Midbrain (tissue), 1 donor: ENCODE data around the gene PCDHB16.
"Not testable (repeated sequence)": the region's sequence is repeated elsewhere in the genome, so short reads cannot be mapped to it uniquely, and the experiment has no call there.

Experiments used
- DNase-seq: peaks from one replicate; lab custom pipeline; 2025; lab: John Stamatoyannopoulos, UW

Gene PCDHB16

DNA sequence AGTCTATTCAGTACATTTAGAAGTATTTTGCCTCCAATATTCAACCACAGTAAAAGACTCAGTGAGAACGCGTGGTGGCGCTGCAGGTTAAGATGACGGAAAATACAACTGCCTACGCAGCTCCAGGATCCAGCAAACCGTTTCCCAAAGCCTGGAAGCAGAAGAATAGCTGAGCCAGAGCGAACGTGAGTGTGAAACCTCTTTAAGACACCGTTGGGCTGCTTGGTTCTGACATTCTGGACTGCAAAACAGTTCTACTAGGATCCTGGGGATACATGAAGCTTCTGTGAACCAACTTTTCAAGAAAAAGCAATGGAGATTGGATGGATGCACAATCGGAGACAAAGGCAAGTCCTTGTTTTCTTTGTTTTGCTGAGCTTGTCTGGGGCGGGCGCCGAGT is at the start of gene PCDHB16:
TSS of gene PCDHB16 (plus strand) at position 140 of the 400 bp plus-strand sequence. CDS start at position 313, 173 bp downstream.
- DNase-seq = peak; percentile 48

DNA sequence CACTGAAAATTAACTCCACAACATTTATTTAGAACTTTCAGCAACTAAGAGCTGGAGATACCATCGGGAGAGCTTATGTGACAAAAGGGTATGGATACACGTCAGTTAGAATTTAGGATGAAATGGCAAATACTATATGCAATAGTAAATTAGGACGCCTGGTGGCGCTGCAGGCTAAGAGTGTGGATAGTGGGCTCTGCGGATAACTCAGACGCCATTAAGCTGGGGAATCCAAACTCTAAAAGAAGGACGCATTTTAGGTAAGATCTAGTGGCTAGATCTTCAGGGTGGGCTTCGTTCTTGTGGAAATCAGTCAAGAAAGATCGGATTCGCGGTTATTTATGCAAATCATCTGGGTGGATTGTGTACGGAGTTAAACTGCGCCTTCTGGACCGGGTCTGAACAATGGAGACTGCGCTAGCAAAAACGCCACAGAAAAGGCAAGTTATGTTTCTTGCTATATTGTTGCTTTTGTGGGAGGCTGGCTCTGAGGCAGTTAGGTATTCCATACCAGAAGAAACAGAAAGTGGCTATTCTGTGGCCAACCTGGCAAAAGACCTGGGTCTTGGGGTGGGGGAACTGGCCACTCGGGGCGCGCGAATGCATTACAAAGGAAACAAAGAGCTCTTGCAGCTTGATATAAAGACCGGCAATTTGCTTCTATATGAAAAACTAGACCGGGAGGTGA is 47.0 kb upstream of the PCDHB16 start, which contains the start of gene PCDHB5:
TSS of gene PCDHB5 (plus strand) at position 177 of the 688 bp plus-strand sequence. CDS start at position 406, 229 bp downstream.
- DNase-seq = peak; percentile 28

DNA sequence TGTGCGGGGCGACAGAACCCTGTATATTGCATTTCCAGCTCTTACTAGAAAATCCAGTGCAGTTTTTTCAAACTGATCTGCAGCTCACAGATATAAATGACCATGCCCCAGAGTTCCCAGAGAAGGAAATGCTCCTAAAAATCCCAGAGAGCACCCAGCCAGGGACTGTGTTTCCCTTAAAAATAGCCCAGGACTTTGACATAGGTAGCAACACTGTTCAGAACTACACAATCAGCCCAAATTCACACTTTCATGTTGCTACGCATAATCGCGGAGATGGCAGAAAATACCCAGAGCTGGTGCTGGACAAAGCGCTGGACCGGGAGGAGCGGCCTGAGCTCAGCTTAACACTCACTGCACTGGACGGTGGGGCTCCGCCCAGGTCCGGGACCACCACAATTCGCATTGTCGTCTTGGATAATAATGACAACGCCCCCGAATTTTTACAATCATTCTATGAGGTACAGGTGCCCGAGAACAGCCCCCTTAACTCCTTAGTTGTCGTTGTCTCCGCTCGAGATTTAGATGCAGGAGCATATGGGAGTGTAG is 46.4 kb upstream of the PCDHB16 start:
- no peak for DNase-seq

DNA sequence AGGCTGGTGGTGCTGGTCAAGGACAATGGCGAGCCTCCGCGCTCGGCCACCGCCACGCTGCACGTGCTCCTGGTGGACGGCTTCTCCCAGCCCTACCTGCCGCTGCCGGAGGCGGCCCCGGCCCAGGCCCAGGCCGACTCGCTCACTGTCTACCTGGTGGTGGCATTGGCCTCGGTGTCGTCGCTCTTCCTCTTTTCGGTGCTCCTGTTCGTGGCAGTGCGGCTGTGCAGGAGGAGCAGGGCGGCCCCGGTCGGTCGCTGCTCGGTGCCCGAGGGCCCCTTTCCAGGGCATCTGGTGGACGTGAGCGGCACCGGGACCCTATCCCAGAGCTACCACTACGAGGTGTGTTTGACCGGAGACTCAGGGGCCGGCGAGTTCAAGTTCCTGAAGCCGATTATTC is 44.8 kb upstream of the PCDHB16 start:
- DNase-seq = not testable (repeated sequence)

DNA sequence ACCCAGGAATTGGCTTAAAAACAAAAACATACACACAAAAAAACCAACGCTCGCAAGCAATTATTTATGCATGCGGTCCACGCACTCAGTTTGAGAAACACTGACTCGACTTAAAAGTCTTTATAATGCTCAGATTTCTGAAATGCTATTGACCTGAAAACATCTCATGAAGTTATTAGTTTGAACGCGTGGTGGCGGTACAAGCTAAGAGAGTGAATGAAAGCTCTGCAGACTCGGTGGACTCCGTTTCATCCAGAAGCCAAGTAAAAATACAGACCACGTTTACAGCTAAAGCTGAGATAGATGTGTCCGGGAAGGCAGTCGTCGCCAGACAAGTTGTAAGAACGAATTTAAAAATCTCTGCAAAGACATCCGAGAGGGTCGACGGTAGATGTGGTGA is 32.4 kb upstream of the PCDHB16 start, which contains the start of gene PCDHB6:
TSS of gene PCDHB6 (plus strand) at position 246 of the 400 bp plus-strand sequence. CDS start 201 bp downstream, outside the sequence.
- no peak for DNase-seq

DNA sequence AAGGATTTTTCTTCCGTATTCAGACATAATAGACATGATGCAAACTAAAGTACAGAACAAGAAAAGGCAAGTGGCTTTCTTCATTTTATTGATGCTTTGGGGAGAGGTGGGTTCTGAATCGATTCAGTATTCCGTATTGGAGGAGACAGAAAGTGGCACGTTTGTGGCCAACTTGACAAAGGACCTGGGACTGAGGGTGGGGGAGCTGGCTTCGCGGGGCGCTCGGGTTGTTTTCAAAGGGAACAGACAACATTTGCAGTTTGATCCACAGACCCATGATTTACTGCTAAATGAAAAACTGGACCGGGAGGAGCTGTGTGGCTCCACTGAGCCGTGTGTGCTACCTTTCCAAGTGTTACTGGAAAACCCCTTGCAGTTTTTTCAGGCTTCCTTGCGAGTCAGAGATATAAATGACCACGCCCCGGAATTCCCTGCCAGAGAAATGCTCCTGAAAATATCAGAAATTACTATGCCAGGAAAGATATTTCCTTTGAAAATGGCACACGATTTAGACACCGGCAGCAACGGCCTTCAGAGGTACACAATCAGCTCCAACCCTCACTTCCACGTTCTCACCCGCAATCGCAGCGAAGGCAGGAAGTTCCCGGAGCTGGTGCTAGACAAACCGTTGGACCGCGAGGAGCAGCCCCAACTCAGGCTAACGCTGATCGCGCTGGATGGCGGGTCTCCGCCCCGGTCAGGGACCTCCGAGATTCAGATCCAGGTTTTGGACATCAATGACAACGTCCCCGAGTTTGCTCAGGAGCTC is 31.8 kb upstream of the PCDHB16 start:
- no peak for DNase-seq

DNA sequence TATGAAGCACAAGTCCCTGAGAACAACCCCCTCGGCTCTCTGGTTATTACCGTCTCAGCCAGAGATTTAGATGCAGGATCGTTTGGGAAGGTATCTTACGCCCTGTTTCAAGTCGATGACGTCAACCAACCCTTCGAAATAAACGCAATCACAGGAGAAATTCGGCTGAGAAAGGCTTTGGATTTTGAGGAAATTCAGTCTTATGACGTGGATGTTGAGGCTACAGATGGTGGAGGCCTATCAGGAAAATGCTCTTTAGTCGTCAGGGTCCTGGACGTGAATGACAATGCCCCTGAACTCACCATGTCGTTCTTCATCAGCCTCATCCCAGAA is 31.2 kb upstream of the PCDHB16 start:
- DNase-seq = no peak

DNA sequence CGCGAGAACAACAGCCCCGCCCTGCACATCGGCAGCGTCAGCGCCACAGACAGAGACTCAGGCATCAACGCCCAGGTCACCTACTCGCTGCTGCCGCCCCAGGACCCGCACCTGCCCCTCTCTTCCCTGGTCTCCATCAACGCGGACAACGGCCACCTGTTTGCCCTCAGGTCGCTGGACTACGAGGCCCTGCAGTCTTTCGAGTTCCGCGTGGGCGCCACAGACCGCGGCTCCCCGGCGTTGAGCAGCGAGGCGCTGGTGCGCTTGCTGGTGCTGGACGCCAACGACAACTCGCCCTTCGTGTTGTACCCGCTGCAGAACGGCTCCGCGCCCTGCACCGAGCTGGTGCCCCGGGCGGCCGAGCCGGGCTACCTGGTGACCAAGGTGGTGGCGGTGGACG is 30.6 kb upstream of the PCDHB16 start:
- not testable (repeated sequence) for DNase-seq

DNA sequence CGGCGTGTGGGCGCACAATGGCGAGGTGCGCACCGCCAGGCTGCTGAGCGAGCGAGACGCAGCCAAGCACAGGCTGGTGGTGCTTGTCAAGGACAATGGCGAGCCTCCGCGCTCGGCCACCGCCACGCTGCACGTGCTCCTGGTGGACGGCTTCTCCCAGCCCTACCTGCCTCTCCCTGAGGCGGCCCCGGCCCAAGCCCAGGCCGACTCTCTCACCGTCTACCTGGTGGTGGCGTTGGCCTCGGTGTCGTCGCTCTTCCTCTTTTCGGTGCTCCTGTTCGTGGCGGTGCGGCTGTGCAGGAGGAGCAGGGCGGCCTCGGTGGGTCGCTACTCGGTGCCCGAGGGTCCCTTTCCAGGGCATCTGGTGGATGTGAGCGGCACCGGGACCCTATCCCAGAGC is 30.1 kb upstream of the PCDHB16 start:
- DNase-seq = not testable (repeated sequence)

DNA sequence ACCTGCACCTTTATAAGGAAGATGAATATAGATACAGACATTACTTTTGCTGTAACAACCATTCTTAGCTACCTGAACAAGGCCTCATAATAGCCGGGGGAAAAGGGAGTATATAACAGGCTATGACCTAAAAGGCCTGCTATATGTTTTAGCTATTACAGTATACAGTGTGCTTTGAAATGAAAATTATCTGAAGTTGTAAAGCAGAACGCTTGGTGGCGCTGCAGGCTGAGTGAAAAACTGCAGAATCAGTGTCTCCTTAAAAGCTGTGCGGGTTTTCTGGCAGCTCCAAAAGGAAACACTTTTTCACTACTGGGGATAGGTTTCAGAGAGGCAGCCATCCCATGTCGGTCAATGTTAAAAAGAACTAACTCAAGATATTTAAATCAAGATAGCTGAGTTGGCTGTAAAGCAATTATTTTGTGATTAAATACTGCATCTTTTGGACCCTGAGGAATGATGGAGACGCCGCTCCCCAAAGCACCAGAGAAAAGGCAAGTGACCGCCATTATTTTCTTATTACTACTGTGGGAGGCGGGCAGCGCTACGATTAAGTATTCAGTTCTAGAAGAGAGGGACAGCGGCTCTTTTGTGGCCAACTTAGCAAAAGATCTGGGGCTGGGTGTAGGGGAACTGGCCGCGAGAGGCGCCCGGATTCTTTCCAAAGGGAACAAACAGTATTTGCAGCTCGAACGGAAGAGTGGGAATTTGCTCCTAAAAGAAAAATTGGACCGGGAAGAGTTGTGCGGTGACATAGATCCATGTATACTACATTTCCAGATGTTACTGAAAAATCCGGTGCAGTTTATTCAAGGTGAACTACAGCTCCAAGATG is 26.4 kb upstream of the PCDHB16 start:
- DNase-seq = no peak

DNA sequence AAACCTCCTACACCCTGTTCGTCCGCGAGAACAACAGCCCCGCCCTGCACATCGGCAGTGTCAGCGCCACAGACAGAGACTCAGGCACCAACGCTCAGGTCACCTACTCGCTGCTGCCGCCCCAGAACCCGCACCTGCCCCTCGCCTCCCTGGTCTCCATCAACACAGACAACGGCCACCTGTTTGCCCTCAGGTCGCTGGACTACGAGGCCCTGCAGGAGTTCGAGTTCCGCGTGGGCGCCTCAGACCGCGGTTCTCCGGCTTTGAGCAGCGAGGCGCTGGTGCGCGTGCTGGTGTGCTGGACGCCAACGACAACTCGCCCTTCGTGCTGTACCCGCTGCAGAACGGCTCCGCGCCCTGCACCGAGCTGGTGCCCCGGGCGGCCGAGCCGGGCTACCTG is 24.8 kb upstream of the PCDHB16 start:
- not testable (repeated sequence) for DNase-seq

DNA sequence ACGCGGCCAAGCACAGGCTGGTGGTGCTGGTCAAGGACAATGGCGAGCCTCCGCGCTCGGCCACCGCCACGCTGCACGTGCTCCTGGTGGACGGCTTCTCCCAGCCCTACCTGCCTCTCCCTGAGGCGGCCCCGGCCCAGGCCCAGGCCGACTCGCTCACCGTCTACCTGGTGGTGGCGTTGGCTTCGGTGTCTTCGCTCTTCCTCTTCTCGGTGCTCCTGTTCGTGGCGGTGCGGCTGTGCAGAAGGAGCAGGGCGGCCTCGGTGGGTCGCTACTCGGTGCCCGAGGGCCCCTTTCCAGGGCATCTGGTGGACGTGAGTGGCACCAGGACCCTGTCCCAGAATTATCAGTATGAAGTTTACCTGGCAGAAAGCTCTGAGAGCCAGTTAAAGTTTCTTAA is 24.3 kb upstream of the PCDHB16 start:
- not testable (repeated sequence) for DNase-seq

DNA sequence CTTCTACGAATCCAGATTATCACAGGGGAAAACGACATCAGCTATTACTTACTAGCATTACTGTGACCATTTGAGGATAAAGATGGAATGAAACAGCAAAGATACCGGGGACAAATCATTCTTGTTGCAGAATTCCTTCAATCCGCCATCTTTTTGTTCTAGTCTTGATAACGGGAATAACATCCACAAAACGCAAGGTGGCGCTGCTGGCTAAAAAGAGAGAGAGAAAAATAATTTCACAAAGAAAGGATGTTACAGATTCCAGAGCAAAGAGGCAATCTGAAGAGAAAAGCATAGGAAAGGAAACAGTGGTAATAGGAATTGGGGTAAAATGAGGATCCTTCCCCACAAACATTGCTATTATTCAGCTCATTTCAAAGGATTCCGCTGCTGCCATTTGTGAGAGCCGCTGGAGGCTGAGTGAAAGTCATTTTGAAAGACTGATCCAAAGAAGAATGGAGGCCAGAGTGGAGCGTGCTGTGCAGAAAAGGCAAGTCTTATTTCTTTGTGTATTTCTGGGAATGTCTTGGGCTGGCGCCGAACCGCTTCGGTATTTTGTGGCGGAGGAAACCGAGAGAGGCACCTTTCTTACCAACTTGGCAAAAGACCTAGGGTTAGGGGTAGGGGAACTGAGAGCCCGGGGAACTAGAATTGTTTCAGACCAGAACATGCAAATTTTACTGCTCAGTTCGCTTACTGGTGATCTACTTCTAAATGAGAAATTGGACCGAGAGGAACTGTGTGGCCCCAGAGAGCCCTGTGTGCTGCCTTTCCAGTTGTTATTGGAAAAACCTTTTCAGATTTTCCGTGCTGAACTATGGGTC is 9.6 kb upstream of the PCDHB16 start, which contains the start of gene PCDHB7:
TSS of gene PCDHB7 (plus strand) at position 264 of the 824 bp plus-strand sequence. CDS start at position 456, 192 bp downstream.
- DNase-seq = peak; percentile 18

DNA sequence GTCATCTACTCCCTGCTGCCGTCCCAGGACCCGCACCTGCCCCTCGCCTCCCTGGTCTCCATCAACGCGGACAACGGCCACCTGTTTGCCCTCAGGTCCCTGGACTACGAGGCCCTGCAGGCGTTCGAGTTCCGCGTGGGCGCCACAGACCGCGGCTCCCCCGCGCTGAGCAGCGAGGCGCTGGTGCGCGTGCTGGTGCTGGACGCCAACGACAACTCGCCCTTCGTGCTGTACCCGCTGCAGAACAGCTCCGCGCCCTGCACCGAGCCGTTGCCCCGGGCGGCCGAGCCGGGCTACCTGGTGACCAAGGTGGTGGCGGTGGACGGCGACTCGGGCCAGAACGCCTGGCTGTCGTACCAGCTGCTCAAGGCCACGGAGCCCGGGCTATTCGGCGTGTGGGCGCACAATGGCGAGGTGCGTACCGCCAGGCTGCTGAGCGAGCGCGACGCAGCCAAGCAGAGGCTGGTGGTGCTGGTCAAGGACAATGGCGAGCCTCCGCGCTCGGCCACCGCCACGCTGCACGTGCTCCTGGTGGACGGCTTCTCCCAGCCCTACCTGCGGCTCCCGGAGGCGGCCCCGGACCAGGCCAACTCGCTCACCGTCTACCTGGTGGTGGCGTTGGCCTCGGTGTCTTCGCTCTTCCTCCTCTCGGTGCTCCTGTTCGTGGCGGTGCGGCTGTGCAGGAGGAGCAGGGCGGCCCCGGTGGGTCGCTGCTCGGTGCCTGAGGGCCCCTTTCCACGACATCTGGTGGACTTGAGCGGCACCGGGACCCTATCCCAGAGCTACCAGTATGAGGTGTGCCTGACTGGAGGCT is 7.7 kb upstream of the PCDHB16 start:
- not testable (repeated sequence) for DNase-seq

DNA sequence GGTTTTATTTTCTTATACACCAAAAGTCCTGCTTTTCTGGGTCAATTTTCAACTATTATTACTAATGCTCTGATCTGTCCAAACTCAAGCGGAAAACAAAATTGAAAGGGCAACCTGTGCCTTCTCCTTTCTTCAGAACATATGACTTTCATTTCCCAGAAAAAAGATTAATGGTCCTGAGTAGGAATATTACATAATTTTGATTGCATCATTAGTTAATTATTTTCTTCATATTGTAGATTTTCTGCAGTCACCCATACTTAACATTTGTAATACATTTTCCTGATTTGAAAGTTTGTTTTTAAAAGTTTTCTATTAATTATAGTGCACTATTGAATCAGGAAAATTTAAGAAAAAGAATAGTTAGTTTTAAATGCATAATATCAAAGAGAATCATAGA is 6.3 kb upstream of the PCDHB16 start:
- no peak for DNase-seq

DNA sequence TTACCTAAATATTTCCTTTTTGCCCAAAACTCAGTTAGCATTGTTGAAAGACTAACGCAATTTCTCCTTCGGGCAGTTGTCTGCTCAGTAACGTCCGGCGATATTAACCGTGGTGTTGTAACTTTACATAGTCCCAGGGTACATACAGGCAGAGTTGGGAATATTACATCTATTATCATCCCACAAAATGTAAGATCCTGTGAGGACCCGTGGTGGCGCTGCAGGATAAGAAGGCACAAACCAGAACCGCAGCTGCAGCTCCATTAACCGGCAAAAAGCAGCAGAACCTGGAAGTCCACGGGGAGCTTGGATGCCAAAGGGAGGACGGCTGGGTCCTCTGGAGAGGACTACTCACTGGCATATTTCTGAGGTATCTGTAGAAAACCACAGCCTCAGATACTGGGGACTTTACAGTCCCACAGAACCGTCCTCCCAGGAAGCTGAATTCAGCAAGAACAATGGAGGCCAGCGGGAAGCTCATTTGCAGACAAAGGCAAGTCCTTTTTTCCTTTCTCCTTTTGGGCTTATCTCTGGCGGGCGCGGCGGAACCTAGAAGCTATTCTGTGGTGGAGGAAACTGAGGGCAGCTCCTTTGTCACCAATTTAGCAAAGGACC is 4.5 kb upstream of the PCDHB16 start, which contains the start of gene PCDHB8:
TSS of gene PCDHB8 (plus strand) at position 214 of the 615 bp plus-strand sequence. CDS start at position 459, 245 bp downstream.
- not testable (repeated sequence) for DNase-seq

DNA sequence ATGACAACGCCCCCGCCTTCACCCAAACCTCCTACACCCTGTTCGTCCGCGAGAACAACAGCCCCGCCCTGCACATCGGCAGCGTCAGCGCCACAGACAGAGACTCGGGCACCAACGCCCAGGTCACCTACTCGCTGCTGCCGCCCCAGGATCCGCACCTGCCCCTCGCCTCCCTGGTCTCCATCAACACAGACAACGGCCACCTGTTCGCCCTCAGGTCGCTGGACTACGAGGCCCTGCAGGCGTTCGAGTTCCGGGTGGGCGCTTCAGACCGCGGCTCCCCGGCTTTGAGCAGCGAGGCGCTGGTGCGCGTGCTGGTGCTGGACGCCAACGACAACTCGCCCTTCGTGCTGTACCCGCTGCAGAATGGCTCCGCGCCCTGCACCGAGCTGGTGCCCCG is 2.8 kb upstream of the PCDHB16 start:
- DNase-seq = not testable (repeated sequence)

DNA sequence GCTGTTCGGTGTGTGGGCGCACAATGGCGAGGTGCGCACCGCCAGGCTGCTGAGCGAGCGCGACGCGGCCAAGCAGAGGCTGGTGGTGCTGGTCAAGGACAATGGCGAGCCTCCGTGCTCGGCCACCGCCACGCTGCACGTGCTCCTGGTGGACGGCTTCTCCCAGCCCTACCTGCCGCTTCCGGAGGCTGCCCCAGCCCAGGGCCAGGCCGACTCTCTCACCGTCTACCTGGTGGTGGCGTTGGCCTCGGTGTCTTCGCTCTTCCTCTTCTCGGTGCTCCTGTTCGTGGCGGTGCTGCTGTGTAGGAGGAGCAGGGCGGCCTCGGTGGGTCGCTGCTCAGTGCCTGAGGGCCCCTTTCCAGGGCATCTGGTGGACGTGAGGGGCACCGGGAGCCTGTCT is 2.3 kb upstream of the PCDHB16 start:
- DNase-seq = not testable (repeated sequence)

DNA sequence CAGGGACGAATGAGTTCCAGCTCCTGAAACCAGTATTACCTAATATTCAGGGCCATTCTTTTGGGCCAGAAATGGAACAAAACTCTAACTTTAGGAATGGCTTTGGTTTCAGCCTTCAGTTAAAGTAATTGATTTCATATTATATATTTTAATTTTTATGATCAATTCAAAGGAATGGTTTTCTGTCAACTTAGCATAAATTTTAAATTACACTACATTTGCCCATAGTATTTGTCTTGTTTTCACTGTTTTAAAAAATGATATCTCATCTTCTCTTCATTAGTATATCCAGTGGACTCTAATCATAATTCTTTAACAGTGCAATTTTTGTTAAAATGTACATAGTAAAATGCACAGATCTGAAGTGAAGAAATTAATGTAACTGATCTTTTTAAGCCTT is 1.9 kb upstream of the PCDHB16 start:
- DNase-seq = no peak
